Prostate gland (tissue), 2 donors: ENCODE results near the gene SLC17A4. TPM values are rescaled to one million over a fixed set of nuclear protein-coding genes. Genes with fewer than 3 reads are reported as not detected.

Experiments used
- DNase-seq: peaks from one replicate; pipeline ENCODE4 v3.0.0-alpha.2; 2019; ENCODE audit warnings: low spot score
- H3K27ac ChIP-seq, 2 donors: fragments of 200-600 bp; sonication (generic); 2 replicates each; pipeline ENCODE4 v1.5.1; 2017 to 2019
- H3K27me3 ChIP-seq: fragments of 200-600 bp; sonication (generic); replicated peaks from 2 replicates; pipeline ENCODE4 v1.5.1; 2019; ENCODE audit not compliant: insufficient read depth
- H3K36me3 ChIP-seq, 2 donors: fragments of 200-600 bp; sonication (generic); 1 replicate in 1 of 2; 2 replicates in 1 of 2; pipeline versions ENCODE4 v1.5.1 to v1.8.1; 2017 to 2019
- H3K4me1 ChIP-seq: fragments of 200-600 bp; sonication (generic); replicated peaks from 2 replicates; pipeline ENCODE4 v1.5.1; 2019
- H3K4me3 ChIP-seq, 2 donors: fragments of 200-600 bp; sonication (generic); 2 replicates each; pipeline ENCODE4 v1.5.1; 2017 to 2019
- H3K9me3 ChIP-seq: fragments of 200-600 bp; sonication (generic); 2 replicates; pipeline ENCODE4 v1.5.1; 2017
- POLR2A ChIP-seq: fragments of 450-650 bp; IDR thresholded peaks from one replicate; pipeline ENCODE4 v1.6.1; 2016; ENCODE audit warnings: antibody characterized with exemption, mild to moderate bottlenecking
- POLR2AphosphoS5 ChIP-seq: sonication (generic); formaldehyde crosslinking; IDR thresholded peaks from one replicate; pipeline ENCODE4 v1.6.1; 2017; ENCODE audit warnings: antibody characterized with exemption
- WGBS: methylation state at CpG from one replicate; pipeline ENCODE4 v1.1.5; 2018; 5-methylcytosine and 5-hydroxymethylcytosine counted together
- intact Hi-C: fragments of 100-400 bp; cut with DNase I; formaldehyde crosslinking; loops from one replicate; pipeline ENCODE4 v1.14.2; 2022
- total RNA-seq, 2 donors: library from RNA; depleted of rRNA; stranded (reverse); fragments of >200 nt; gene quantifications; one replicate each; pipeline ENCODE4 v1.1.0, GENCODE V29; 2016
- TF ChIP-seq, protein P1 (sequence below), 4 experiments: fragments of 200-600 bp in 2 of 4; fragments of 450-650 bp in 2 of 4; sonication (generic) in 2 of 4; IDR thresholded peaks; 1 replicate in 3 of 4; 2 replicates in 1 of 4; pipeline ENCODE4 v1.5.1; 2016 to 2019; ENCODE audit warnings: antibody characterized with exemption in 4 of 4, mild to moderate bottlenecking in 2 of 4, moderate library complexity in 2 of 4

Gene SLC17A4
- total RNA-seq, 2 donors from 2014 or later, result not detected

DNA sequence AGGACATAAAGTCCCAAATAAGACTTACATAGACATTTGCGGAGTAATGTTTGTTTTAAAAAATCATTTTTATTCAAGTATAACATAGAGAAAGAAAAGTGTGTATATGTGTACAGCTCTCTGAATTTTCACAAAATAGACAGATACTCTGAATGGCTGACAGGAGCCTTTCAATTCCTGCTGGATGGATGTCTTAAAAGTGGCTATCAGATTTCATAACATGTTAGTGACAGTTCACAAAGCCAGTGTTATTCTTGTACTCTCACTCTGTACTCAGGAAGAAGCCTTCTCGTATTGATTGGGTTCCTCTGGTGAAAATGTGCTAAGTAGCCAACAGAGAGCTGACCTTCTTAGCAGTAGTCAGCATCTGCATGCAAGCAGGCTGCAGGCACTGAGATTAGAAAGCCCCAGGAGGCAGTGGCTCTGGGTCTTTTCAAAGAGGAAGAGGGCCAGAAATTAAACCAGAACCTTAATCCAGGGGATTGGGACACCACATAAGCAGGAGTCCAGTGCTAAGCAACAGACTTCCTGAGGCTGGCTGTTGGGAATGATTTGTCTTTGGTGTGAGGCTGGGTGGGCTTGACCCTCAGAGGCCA lies 19.7 kb downstream of the SLC17A4 start:
- Histone ChIP-seq H3K27ac (no peak overlapping the region), H3K9me3 (no peaks in the 10 kb centered on the region), H3K4me1 (no peaks in the 10 kb centered on the region), H3K36me3 (no peaks in the 10 kb centered on the region), H3K27me3 (no peaks in the 10 kb centered on the region), H3K4me3 (no peak overlapping the region)
- 36% methylated on average over 2 of the region's 2 CpGs for WGBS
- TF ChIP-seq POLR2A, result no peak
- TF ChIP-seq, protein P1, sequence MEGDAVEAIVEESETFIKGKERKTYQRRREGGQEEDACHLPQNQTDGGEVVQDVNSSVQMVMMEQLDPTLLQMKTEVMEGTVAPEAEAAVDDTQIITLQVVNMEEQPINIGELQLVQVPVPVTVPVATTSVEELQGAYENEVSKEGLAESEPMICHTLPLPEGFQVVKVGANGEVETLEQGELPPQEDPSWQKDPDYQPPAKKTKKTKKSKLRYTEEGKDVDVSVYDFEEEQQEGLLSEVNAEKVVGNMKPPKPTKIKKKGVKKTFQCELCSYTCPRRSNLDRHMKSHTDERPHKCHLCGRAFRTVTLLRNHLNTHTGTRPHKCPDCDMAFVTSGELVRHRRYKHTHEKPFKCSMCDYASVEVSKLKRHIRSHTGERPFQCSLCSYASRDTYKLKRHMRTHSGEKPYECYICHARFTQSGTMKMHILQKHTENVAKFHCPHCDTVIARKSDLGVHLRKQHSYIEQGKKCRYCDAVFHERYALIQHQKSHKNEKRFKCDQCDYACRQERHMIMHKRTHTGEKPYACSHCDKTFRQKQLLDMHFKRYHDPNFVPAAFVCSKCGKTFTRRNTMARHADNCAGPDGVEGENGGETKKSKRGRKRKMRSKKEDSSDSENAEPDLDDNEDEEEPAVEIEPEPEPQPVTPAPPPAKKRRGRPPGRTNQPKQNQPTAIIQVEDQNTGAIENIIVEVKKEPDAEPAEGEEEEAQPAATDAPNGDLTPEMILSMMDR (IDR thresholded peaks at IDR 0.05), result no peak
- intact Hi-C loops, result no loop called here
- DNase-seq, result no peak

DNA sequence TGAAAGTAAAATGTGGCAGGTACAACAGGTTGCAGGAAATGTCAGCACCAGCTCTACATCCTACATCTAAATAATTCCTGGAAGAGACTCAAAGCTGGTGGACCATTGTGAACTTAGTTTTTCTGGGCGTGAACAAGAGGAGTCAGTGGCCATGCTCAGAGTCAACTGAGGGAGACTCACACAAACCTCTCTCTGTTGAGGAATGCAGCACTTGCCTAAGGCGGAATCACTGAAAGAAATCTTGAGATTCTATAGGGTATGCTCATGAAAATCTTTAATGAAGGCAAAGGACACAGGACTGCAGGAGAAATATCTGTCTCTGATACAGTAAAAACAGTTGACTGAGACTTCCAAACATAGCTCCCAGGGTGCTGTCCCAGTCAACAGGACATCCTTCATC lies 22.5 kb downstream of the SLC17A4 start:
- no peak for TF ChIP-seq POLR2A
- TF ChIP-seq POLR2AphosphoS5, result no peak
- TF ChIP-seq, protein P1 (IDR thresholded peaks at IDR 0.05), result no peak
- H3K9me3 ChIP-seq, result no peaks in the 10 kb centered on the region
- intact Hi-C loops, result no loop called here
- DNase-seq, result no peak
- no peak overlapping the region for H3K27ac ChIP-seq
- 83% methylated on average over 2 of the region's 2 CpGs for WGBS
- no peaks in the 10 kb centered on the region for H3K4me1 ChIP-seq
- no peaks in the 10 kb centered on the region for H3K27me3 ChIP-seq
- no peaks in the 10 kb centered on the region for H3K36me3 ChIP-seq
- no peak overlapping the region for H3K4me3 ChIP-seq

DNA sequence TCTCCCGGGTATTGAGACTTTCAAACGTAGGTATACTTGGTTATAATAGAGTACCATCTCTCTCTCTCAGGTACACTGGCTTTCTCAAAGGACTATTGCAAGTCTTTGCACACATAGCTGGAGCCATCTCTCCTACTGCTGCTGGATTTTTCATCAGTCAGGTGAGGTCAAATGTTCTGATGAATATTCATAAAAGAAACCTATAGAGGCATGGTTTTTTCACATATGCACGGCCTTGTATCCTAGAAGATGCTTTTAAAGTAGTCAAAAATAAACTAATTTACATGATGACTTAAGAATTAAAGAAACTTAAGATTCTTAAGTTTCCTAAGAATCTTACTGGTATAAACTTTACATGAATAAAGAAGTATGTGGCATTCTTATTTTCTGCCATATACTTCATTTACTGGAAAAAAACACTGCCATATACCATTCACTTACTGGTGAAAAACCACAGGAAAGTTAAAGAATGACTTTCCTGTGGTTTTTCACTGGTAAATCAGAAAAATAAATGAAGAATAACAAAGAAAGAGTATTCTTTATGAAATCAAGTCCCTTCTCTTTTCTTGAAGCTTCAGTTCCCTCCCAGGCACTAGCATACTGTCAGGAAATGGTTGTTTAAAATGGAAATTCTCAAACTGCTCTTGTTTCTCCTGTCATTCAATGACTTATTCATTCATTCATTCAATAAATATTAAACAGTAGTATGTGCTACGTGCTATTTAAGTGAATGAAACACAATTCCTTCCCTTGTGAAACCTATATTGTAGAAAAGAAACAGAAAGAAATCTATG lies 23.5 kb downstream of the SLC17A4 start:
- no peak for DNase-seq

DNA sequence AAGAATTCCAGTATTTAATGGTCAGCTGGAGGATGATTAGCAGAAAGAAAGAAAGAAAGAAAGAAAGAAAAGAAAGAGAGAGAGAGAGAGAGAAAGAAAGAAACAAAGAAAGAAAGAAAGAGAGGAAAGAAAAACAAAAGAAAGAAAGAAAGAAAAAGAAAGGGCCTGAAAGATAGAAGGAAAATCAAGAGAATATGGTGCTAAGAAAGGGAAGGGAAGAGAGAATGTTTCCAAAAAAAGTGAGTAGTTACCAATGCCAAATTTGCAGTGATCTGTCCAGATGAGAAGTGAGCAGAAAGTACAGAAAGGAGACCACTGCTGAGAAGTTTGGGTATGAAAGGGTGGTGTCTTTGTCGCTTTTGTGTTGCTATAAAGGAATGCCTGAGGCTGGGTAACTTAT lies 26.6 kb downstream of the SLC17A4 start:
- DNase-seq, result no peak
- no peaks in the 10 kb centered on the region for H3K4me1 ChIP-seq
- no peak for TF ChIP-seq POLR2AphosphoS5
- TF ChIP-seq POLR2A, result no peak
- TF ChIP-seq, protein P1 (IDR thresholded peaks at IDR 0.05), result no peak
- H3K27ac ChIP-seq, result no peak overlapping the region
- no peaks in the 10 kb centered on the region for H3K9me3 ChIP-seq
- 82% methylated on average over 1 of the region's 1 CpG for WGBS
- intact Hi-C loops, result no loop called here
- no peaks in the 10 kb centered on the region for H3K36me3 ChIP-seq
- no peak overlapping the region for H3K4me3 ChIP-seq
- H3K27me3 ChIP-seq, result no peaks in the 10 kb centered on the region

More for the DNA sequence above, 23.5 kb downstream of the SLC17A4 start:
- Histone ChIP-seq H3K36me3 (no peaks in the 10 kb centered on the region), H3K4me1 (no peaks in the 10 kb centered on the region), H3K27me3 (no peaks in the 10 kb centered on the region), H3K4me3 (no peak overlapping the region), H3K27ac (no peak overlapping the region), H3K9me3 (no peaks in the 10 kb centered on the region)
- intact Hi-C loops, result no loop called here
- 74% methylated on average over 4 of the region's 4 CpGs for WGBS
- TF ChIP-seq, protein P1 (IDR thresholded peaks at IDR 0.05), result no peak
- TF ChIP-seq POLR2A (no peak), POLR2AphosphoS5 (no peak)

DNA sequence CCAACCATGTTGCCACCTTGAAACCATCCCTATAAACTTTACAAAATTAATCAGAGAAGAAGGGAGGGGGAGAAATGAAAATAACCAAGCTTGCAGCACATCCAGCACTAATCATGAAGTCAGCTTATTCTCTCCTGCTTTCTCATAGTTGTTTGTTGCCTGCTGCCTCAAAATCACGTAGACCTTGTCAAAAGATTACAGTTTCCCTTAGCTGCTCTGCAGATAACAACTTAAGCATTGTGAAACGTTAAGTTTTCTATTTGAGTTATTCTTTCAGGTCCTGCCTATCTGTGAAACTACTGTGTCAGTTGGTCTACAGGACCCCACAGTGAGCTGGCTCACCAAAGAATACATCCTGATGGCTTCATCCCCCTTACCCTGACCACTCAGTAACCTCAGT lies 32.9 kb downstream of the SLC17A4 start:
- no peaks in the 10 kb centered on the region for H3K27me3 ChIP-seq
- no peak overlapping the region for H3K4me3 ChIP-seq
- no peaks in the 10 kb centered on the region for H3K4me1 ChIP-seq
- no peak for DNase-seq
- 81% methylated on average over 2 of the region's 2 CpGs for WGBS
- no peak overlapping the region for H3K27ac ChIP-seq
- no peaks in the 10 kb centered on the region for H3K9me3 ChIP-seq
- intact Hi-C loops, result no loop called here
- H3K36me3 ChIP-seq, result no peaks in the 10 kb centered on the region
- TF ChIP-seq POLR2AphosphoS5 (no peak), POLR2A (no peak)
- TF ChIP-seq, protein P1 (IDR thresholded peaks at IDR 0.05), result no peak
